GM23338 (cell line): Measurements from ENCODE around the gene UNC79.

ENCODE experiments used
- EZH2phosphoT487 ChIP-seq: fragments of 200-600 bp; sonication (generic); IDR thresholded peaks from one replicate; pipeline ENCODE4 v1.8.1; 2018; ENCODE audit warnings: antibody characterized with exemption; ENCODE audit not compliant: unreplicated experiment
- POLR2AphosphoS5 ChIP-seq: IDR thresholded peaks from 2 replicates; pipeline ENCODE4 v1.6.1; 2016; ENCODE audit warnings: antibody characterized with exemption, low read depth
- STAT1 ChIP-seq: IDR thresholded peaks from one replicate; pipeline ENCODE4 v1.6.1; 2016; ENCODE audit warnings: antibody characterized with exemption; ENCODE audit not compliant: unreplicated experiment
- TF ChIP-seq, protein P1 (sequence below), 2 experiments: fragments of 200-600 bp in 1 of 2; sonication (generic) in 1 of 2; conservative IDR thresholded peaks; 2 replicates each; pipeline versions ENCODE4 v1.5.1 to v1.6.1; 2016 to 2017; ENCODE audit warnings: antibody characterized with exemption in 2 of 2, low read depth in 2 of 2, mild to moderate bottlenecking in 2 of 2, moderate library complexity in 1 of 2

GRCh38 chr14:93579178-93579577 is 148.4 kb downstream of the UNC79 start:
- TF ChIP-seq STAT1 (no peak), POLR2AphosphoS5 (no peak), EZH2phosphoT487 (no peak)
- TF ChIP-seq, protein P1, sequence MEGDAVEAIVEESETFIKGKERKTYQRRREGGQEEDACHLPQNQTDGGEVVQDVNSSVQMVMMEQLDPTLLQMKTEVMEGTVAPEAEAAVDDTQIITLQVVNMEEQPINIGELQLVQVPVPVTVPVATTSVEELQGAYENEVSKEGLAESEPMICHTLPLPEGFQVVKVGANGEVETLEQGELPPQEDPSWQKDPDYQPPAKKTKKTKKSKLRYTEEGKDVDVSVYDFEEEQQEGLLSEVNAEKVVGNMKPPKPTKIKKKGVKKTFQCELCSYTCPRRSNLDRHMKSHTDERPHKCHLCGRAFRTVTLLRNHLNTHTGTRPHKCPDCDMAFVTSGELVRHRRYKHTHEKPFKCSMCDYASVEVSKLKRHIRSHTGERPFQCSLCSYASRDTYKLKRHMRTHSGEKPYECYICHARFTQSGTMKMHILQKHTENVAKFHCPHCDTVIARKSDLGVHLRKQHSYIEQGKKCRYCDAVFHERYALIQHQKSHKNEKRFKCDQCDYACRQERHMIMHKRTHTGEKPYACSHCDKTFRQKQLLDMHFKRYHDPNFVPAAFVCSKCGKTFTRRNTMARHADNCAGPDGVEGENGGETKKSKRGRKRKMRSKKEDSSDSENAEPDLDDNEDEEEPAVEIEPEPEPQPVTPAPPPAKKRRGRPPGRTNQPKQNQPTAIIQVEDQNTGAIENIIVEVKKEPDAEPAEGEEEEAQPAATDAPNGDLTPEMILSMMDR (conservative IDR thresholded peaks at IDR 0.05; ENCODE audit: low read depth in 2 of 2) = no peak
